Measurements from ENCODE around the gene EDEM3. TPM values are rescaled to one million over a fixed set of nuclear protein-coding genes. Genes with fewer than 3 reads are reported as not detected.

The EDEM3 gene
- total and polyA plus RNA-seq, 2 of the 8 experiments (the other 6 are each of a cell fraction or from before 2014, with no cell fraction given): 1.6 to 14.0 TPM

DNA sequence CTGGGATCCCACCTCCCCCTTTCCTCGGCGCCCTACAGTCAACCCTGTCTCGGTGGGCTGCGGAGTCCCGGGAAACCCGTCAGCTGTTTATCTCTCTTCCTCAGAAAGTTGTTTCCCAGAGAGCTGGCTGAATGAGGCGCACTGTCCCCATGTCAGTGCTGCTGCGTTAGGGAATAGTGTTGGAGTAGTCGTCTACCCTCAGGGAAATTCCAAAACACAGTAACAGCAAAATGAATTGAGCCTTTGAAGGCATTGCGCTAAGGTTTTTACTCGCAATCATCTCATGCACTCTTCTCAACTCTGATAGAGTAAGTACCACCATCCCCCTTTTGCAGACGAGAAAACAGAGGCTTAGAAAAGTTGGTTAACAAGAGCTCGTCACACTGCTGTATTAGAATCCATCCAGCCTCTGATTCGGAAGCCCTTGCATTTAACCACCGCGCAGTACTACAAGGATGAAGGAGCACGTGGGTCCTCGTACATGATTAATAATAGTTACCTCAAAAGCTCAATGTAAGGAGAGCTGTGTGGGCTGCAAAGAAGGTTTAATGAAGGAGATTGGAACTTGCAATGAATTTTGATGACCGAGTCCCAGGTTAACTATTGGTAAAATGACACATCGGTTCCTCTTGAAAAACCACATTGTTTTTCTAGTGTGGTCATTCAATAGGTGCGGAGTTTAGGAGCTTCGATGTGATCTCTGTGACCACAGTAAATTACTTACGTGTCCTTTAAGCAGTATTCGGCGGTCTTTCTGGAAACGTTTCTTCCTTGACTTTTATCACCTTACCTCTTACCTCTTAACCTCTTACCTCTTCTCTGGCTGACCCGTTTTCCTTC lies 788 bp upstream of the EDEM3 start (continued):
- TF ChIP-seq EZH2 (IDR thresholded peaks at IDR 0.05; ENCODE audit: low read depth, low read length, severe bottlenecking) (no peak), ZNF274 (IDR thresholded peaks at IDR 0.05; ENCODE audit: borderline replicate concordance, extremely low read depth, low read length) (no peak), HDAC2 (IDR thresholded peaks at IDR 0.05; ENCODE audit: borderline replicate concordance in 1 of 2, low read depth in 2 of 2, low read length in 2 of 2) (peak; percentile 11 to 53; a peak in 2 of 4 replicates), RBBP5 (IDR thresholded peaks at IDR 0.05; ENCODE audit: borderline replicate concordance, low read depth, low read length) (no peak), ASH2L (IDR thresholded peaks at IDR 0.05; ENCODE audit: low read length) (peak; percentile 53), SAP30 (IDR thresholded peaks at IDR 0.05; ENCODE audit: insufficient read depth, insufficient replicate concordance, low read length) (peak; percentile 79), HDAC6 (IDR thresholded peaks at IDR 0.05; ENCODE audit: low read depth, low read length) (no peak), ATF2 (IDR thresholded peaks at IDR 0.05; ENCODE audit: low read length) (no peak), TAF7 (optimal IDR thresholded peaks at IDR 0.05; ENCODE audit: borderline replicate concordance, low read depth, low read length) (no peak), FOSL1 (IDR thresholded peaks at IDR 0.05; ENCODE audit: insufficient read depth, low read depth, low read length) (no peak), SIN3A (conservative IDR thresholded peaks at IDR 0.05 in 1 of 2, IDR thresholded peaks at IDR 0.05 in 1 of 2; ENCODE audit: low read depth in 1 of 2, low read length in 2 of 2) (0 out of 4 replicates have a peak, but pooled peaks of 1 of the 2 experiments have one; percentile 55), YY1 (IDR thresholded peaks at IDR 0.05; ENCODE audit: low read depth, low read length) (no peak), RFX5 (IDR thresholded peaks at IDR 0.05; ENCODE audit: borderline replicate concordance, low read depth, low read length) (no peak)

All from H1 (cell line).